Tongue (tissue), 2 donors: ENCODE data around the gene CRIP2. TPM values are rescaled to one million over a fixed set of nuclear protein-coding genes. Genes with fewer than 3 reads are reported as not detected.

ENCODE experiments used
- DNase-seq: peaks from one replicate; pipeline ENCODE4 v3.0.0-alpha.2; 2015
- total RNA-seq: library from RNA; depleted of rRNA; stranded (reverse); fragments of >200 nt; gene quantifications from one replicate; pipeline ENCODE4 v1.2.3, GENCODE V29; 2014

CRIP2 gene
- total RNA-seq, 1 donor from 2014 or later: 202 TPM

- no peak for DNase-seq
Observed at GRCh38 chr14:105476831-105477659, 2.4 kb downstream of the CRIP2 start.

DNA sequence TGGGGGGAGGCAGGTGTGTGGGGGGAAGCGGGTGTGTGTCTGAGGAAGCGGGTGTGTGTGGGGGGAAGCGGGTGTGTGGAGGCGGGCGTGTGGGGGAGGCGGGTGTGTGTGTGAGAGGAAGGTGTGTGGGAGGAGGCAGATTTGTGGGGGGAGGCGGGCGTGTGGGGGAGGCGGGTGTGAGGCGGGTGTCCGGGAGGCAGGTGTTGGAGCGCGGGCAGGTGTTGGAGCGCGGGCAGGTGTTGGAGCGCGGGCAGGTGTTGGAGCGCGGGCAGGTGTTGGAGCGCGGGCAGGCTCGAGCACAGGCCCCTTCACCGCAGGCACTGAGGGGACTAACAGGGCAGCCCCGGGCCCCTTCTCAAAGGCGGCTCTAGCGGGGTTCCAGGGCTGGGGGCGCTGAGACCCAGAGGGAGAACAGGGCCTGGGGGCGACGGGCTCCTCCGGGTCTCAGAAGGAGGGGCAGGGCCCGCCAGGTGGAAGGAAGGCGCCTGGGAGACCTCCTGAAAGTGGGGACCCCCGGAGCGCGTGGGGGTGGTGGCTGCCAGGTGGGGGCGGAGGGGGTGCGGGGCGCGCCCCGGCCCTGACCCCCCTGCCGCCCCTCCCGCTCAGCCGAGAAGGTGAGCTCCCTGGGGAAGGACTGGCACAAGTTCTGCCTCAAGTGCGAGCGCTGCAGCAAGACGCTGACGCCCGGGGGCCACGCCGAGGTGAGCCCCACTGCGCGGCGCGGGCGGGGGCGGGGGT is 3.2 kb downstream of the CRIP2 start:
- no peak for DNase-seq

DNA sequence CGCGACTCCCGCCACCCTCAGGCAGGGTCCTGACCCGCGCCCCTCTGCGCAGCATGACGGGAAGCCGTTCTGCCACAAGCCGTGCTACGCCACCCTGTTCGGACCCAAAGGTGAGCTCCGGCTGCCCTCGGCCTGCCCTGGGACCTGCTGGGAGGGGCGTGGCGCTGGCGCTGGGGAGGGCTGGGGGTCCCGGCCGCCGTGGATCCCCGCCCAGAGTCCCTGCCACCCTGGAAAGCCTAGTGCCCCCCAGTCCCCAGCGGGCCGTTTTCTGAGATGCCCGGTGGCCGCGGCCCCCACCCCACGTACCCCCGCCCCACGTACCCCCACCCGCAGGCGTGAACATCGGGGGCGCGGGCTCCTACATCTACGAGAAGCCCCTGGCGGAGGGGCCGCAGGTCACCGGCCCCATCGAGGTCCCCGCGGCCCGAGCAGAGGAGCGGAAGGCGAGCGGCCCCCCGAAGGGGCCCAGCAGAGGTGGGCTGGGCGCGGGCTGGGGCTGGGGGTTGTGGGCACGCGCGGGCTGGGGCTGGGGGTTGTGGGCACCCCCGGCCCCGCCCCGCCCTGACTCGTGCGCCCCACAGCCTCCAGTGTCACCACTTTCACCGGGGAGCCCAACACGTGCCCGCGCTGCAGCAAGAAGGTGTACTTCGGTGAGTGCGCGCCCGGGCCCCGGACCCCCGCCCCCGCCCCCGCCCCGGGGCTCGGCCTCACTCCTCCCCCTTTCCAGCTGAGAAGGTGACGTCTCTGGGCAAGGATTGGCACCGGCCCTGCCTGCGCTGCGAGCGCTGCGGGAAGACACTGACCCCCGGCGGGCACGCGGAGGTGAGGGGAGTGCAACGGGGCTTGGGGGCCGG is 4.0 kb downstream of the CRIP2 start:
- no peak for DNase-seq

DNA sequence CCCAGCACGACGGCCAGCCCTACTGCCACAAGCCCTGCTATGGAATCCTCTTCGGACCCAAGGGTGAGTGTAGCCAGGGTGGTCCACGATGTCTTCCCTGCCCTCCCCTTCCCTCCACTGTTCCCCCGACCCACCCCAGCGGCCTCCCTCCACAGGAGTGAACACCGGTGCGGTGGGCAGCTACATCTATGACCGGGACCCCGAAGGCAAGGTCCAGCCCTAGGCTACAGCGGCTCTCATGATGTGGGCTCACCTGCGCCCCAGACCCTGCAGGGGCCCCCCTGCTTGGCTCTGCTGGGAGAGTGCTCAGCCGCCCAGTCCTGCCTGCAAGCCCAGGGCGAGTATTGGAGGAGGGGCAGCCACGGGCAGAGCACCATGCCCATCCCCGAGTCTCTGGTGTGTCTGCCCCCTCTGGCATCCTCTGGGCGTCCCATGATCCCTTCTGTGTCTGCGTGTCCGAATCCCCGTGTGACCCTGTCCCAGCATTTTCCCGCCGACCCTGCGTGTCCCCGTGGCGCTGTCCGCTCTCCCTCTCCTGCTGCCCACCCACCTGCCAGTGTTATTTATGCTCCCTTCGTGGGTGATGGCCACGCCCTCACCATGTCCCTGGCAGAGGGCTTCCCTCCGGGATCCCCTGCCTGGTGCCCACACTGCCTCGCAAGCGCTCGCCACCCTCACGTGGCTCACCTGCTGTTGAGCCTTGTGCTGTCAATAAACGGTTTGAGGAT is 5.0 kb downstream of the CRIP2 start:
- DNase-seq: no peak

GRCh38 chr14:105480199-105480746 is 5.7 kb downstream of the CRIP2 start:
- no peak for DNase-seq

DNA sequence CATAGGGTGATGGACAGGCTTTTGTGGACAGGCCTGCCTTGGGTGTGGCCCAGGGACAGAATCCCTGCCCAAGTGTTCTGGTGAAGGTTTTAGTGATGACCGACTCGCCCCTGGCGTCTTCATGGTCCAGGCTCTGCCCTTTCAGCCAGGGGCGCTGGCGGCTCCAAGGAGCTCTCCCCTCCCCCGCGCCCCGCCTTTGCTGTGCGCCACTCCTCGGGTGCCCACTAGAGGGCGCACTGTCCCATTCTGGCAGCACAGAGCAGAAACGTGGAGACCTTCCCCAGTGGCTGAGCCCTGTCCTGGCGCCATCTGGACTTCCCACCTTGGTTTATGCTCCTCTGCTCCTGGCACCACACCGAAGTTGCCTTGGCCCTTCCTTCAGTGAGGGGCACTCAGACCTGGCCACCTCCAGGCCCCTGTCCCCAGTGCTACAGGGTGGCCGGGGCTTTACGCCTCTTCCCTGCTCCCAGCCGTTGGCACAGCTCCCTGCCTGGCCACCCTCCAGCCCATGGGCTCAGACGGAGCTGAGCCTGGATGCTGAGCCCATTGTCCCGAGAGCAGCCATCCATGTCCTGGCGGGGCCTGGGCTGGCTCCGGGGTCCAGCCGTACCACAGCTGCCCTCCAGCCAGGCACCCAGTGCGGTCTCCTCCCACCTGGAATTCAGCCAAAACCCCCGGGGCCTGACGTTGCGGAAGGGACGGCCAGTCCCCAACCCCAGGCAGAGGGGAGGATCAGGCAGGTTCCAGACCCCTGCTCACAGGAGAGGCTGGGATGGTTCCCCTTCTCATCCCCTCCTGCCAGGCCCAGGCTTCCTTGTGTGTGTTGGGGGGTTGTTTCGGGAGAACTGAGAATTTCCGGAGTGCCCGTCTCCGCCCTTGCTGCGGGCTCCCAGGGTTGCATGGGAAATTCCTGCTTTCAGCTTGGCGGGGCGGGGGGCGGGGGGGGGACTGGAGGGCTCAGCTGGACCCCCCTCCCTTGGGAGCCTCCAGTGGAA is 6.5 kb downstream of the CRIP2 start:
- DNase-seq: peak; percentile 95

DNA sequence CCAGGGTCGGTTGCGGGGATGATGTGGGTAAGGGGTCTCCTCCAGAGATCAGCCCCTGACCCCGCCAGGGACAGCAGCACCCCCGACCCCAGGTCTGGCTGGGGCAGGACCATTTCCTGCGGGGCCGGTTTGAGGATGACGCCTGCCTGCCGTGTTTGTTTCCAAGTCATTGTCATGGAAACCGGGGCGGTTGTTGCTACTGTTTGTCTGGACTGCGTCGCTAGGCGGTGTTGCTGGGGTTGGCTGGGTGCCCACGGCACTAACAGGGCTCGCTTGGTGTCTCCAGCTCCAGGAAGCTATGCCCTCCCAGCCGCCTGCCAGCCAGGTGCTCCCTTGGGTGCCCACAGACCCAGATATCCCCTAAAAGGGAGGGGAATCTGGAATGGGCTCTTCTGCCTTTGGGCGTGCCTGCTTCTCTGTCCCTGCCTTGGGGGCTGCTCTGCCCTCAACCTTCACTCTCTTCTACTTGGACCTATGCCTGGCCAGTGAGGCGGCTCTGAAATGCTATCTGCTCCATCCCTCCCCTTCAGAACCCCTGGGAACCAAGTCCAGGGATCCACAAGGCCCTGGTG is 7.4 kb downstream of the CRIP2 start:
- DNase-seq: peak; percentile 98

GRCh38 chr14:105482486-105483110 is 8.0 kb downstream of the CRIP2 start:
- DNase-seq: no peak

GRCh38 chr14:105483300-105484068 is 8.9 kb downstream of the CRIP2 start:
- no peak for DNase-seq

- DNase-seq: no peak
Observed at GRCh38 chr14:105484069-105484996, 9.7 kb downstream of the CRIP2 start.

DNA sequence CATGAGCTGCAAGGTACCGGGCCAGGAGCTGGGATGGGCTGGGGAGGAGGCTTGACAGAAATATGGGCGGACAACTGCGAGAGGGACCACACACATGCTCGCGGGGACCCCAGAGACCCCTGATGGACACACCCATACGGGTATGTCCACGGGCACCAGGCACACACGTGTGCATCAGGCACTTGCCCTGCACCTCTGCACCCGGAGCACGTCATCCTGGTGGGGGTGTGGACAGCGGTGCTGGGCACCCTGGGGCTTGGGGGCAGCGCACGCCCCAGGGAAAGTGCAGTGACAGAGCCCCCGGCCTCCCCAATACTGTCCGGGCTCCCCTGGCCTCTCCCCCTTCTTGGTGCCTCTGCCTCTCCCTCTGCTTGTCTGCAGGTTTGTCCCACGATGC is 10.4 kb downstream of the CRIP2 start:
- DNase-seq: no peak

- no peak for DNase-seq
Observed at GRCh38 chr14:105485739-105486162, 11.1 kb downstream of the CRIP2 start.

DNA sequence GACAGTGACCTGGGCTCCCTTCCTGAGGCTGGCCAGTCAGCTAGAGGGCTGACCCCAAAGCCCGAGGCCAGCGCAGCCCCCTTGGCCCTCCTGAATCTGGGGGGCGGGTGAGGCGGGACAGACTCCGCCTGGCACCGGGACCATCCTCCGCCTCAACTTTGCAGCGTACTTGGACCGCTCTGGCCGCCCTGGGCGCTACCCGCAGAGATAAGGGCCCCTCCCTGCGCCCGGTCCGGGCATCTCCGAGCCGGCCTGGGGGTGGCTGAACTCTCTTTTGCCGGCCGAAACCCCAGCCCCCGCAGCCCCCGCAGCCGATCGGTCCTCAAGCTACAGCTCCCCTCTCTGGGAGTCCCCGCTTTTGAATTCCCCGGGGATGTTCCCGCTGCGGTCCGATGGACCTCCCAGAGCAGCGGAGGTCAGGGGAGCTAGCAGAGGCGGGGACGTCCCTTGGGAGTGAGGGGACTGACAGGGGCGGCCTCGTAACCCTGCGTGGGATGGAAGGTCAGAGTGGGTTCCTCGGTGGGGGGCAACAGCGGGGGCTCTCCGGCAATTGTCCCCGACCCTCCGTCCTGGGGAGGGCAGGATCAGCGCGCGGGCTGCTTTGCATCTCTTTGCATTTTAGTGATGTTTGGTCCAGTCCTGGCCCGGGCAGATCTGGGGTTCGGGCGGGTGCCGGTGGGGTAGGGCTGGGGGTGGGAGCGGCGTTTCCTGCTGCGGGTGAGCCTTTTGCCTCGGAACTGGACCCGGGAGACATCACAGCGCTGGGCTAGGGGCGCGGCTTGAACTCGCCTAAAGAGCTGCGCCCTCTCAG is 11.7 kb downstream of the CRIP2 start, which contains the start of gene CRIP1:
Gene CRIP1, plus strand, starts transcription at position 724 of the 811 bp plus-strand sequence. CDS start 374 bp downstream, outside the sequence.
- DNase-seq: no peak

DNA sequence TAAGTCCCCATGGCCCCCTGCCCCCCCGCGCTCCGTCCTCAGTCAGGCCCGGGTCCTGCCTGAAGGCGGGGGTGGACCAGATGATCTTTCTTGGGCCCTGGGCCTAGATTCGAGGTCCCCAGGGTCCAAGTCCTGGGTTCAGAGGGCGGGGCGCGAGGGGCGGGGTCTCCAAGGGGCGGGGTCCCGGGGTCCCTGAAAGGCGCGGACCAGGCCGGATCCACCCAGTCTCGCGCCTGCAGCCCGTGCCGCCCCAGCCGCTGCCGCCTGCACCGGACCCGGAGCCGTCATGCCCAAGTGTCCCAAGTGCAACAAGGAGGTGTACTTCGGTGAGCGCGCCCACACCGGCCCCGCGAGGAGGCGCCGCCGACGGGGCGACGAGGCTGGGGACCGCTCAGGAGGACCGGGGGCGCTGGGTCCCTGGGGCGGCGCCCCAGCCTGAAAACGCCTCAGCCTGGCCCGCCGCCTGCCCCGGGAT is 12.4 kb downstream of the CRIP2 start:
- no peak for DNase-seq

DNA sequence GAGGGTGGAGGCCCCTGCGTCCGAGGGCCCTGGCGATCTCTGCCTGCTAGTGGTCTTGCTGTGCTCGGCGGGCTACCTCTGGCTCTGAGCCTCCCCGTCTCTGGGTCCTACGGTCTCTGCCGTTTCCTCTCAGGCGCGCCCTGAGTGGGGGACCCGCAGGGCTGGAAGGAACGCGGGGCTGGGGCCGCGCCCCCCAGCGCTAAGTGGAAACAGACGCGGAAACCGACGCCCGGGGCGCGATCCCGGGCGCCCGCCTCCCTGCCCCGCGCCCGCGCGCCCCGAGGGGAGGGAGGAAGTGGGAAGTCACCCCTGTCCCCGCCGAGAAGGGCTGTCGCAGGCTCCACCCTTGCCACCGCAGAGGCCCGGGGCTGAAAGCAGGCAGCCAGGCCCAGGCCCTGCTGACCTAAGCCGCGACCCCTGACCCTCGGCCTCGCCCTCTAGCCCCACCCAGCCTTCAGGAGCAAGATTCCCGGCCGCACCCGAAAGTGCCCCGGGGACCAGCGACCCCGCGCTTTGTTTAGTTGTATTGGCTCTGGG is 12.9 kb downstream of the CRIP2 start:
- DNase-seq: no peak
